Glutamatergic neuron (in vitro differentiated cells): ENCODE results near the gene GNG4. TPM values are rescaled to one million over a fixed set of nuclear protein-coding genes. Genes with fewer than 3 reads are reported as not detected.
A peak's percentile ranks its signal among the peaks of the same experiment; 100 is the strongest.
"Not testable (repeated sequence)": the region's sequence is repeated elsewhere in the genome, so short reads cannot be mapped to it uniquely, and the experiment has no call there.

Experiments
- DNase-seq: peaks from one replicate; pipeline ENCODE4 v3.0.0; 2022
- H3K27ac Mint-ChIP-seq: one replicate; pipeline ENCODE4 v1.8.0; 2020; ENCODE audit warnings: mild to moderate bottlenecking, mixed read lengths, inconsistent platforms; ENCODE audit not compliant: unreplicated experiment
- H3K27me3 Mint-ChIP-seq: one replicate; pipeline ENCODE4 v1.8.0; 2020; ENCODE audit warnings: mild to moderate bottlenecking, moderate library complexity, mixed read lengths, inconsistent platforms; ENCODE audit not compliant: unreplicated experiment
- H3K36me3 Mint-ChIP-seq: one replicate; pipeline ENCODE4 v1.8.0; 2020; ENCODE audit warnings: mild to moderate bottlenecking, mixed read lengths, inconsistent platforms; ENCODE audit not compliant: unreplicated experiment
- H3K4me1 Mint-ChIP-seq: one replicate; pipeline ENCODE4 v1.8.0; 2020; ENCODE audit warnings: mild to moderate bottlenecking, low read depth, mixed read lengths, inconsistent platforms; ENCODE audit not compliant: unreplicated experiment
- H3K4me3 Mint-ChIP-seq: one replicate; pipeline ENCODE4 v1.8.0; 2020; ENCODE audit warnings: mild to moderate bottlenecking, mixed read lengths, inconsistent platforms; ENCODE audit not compliant: unreplicated experiment
- H3K9me3 Mint-ChIP-seq: one replicate; pipeline ENCODE4 v1.8.0; 2020; ENCODE audit warnings: mild to moderate bottlenecking, moderate library complexity, mixed read lengths, inconsistent platforms; ENCODE audit not compliant: unreplicated experiment
- CTCF ChIP-seq: fragments of 200-600 bp; sonication (generic); IDR thresholded peaks from one replicate; pipeline ENCODE4 v1.5.0; 2021; ENCODE audit not compliant: partially characterized antibody, unreplicated experiment
- total RNA-seq: library from RNA; stranded (reverse); fragmentation: NEBNext Ultra II Directional; extraction: Animal tissue kit (Norgen Biotek cat#: 25700); gene quantifications from one replicate; pipeline ENCODE4 v1.2.1, GENCODE V29; 2021; ENCODE audit not compliant: unreplicated experiment

Gene GNG4
- total RNA-seq, 1 donor from 2014 or later: 124 TPM

DNA sequence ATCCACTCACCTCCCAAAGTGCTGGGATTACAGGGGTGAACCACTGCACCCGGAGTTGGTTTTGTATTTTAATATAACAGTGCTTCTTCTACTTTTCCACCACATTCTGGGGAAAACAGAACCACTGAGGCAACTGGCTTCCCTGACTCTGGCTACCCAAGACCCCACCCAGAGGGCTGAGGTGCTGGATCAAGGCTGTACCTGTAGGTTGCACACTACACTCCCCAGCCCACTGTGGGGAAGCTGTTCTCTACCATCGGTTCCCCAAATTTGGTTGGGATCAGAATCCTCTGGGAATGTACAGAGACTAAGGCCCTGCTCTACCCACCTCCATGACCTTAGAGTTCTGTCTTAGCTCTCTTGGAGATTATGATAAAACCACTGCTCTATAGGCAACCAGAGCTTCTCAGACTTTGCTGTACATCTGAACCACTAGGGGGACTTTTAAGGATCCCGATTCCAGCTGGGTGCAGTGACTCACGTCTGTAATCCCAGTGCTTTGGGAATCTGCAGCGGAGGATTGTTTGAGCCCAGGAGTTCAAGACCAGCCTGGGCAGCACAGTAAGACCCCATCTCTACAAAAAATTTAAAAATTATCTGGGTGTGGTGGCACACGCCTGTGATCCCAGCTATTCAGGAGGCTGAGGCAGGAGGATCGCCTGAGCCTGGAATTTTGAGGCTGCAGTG, 51.6 kb downstream of the GNG4 start:
- peaks cover 4% of the 10 kb centered on the region for H3K4me1 Mint-ChIP-seq
- peak; percentile 45 for TF ChIP-seq CTCF
- H3K9me3 Mint-ChIP-seq: no peaks in the 10 kb centered on the region
- no peak for DNase-seq
- H3K36me3 Mint-ChIP-seq: peaks cover 5% of the 10 kb centered on the region
- H3K27ac Mint-ChIP-seq: no peak overlapping the region
- no peak overlapping the region for H3K4me3 Mint-ChIP-seq
- peaks cover 2% of the 10 kb centered on the region for H3K27me3 Mint-ChIP-seq

- Mint-ChIP-seq H3K36me3 (peaks cover 21% of the 10 kb centered on the region), H3K9me3 (no peaks in the 10 kb centered on the region), H3K4me1 (peaks cover 4% of the 10 kb centered on the region), H3K27me3 (peaks cover 4% of the 10 kb centered on the region), H3K4me3 (no peak overlapping the region), H3K27ac (no peak overlapping the region)
- TF ChIP-seq CTCF: no peak
- no peak for DNase-seq
Measured at GRCh38 chr1:235595079-235595478, 54.5 kb downstream of the GNG4 start.

DNA sequence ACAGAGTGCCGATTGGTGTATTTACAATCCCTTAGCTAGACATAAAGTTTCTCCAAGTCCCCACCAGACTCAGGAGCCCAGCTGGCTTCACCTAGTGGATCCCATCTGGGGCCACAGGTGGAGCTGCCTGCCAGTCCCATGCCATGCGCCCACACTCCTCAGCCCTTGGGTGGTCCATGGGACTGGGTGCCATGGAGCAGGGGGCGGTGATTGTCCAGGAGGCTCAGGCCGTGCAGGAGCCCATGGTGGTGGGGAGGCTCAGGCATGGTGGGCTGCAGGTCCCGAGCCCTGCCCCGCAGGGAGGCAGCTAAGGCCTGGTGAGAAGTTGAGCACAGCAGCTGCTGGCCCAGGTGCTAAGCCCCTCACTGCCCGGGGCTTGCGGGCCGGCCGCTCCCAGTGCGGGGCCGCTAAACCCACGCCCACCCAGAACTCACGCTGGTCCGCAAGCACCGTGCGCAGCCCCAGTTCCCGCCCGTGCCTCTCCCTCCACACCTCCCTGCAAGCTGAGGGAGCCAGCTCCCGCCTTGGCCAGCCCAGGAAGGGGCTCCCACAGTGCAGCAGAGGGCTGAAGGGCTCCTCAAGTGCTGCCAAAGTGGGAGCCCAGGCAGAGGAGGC, 55.2 kb downstream of the GNG4 start:
- H3K4me3 Mint-ChIP-seq, H3K27me3 Mint-ChIP-seq, DNase-seq, H3K4me1 Mint-ChIP-seq, H3K27ac Mint-ChIP-seq, H3K9me3 Mint-ChIP-seq: not testable (repeated sequence)
- peaks cover 28% of the 10 kb centered on the region for H3K36me3 Mint-ChIP-seq

DNA sequence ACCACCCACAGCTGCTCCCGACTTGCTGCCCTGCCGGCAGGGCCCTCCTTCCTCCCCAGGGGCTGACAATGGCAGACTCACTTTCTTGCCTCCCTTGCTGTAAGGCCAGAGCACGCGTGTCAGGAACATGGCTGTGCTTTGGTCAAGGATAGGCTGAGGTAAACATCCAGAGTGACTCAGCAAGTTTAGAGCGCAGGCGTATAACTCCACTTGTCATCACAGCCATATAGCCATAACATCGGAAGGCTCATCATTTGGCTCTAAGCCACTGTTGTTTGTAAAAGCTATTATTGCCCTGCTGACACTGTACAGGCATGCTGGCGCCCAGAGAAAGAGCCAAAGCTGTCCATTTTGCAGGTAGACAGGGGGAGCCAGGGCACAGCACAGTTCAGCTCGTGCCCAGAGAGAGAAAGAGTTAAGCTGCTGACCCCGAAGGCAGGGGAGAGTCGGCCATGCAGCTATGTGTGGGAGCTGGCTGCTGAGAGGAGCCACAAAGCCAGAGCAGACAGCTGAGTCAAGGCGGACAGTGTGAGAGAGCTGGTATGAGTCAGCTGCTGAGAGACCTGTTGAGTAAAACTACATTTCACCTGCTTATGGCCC, 60.6 kb downstream of the GNG4 start:
- TF ChIP-seq CTCF: no peak
- Mint-ChIP-seq H3K27ac (no peak overlapping the region), H3K27me3 (peaks cover 6% of the 10 kb centered on the region), H3K36me3 (peaks cover 53% of the 10 kb centered on the region), H3K4me3 (no peak overlapping the region), H3K9me3 (peaks cover 4% of the 10 kb centered on the region), H3K4me1 (peaks cover 4% of the 10 kb centered on the region)
- no peak for DNase-seq

DNA sequence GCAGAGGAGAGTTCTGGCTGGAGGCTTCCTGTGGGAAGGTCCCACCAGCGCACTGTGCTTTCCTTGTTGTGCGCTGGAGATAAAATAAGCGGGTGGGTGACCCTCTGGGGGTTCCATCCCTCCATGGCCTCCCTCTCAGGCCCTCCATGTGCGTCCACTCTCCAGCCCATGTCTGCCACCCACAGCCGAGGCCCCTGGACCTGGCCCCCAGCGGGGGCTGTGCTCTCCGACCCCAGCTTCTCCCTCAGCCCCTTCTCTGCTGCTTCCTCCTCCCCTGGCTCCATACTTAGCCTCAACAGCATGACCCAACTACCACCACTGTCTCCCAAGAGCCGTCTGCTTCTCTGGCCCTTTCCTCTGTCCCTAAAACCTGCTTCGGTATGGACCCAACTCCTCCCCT, 61.4 kb downstream of the GNG4 start:
- no peak for TF ChIP-seq CTCF
- H3K4me3 Mint-ChIP-seq: no peak overlapping the region
- H3K4me1 Mint-ChIP-seq: peaks cover 10% of the 10 kb centered on the region
- DNase-seq: no peak
- no peak overlapping the region for H3K27ac Mint-ChIP-seq
- peaks cover 4% of the 10 kb centered on the region for H3K9me3 Mint-ChIP-seq
- peaks cover 6% of the 10 kb centered on the region for H3K27me3 Mint-ChIP-seq
- H3K36me3 Mint-ChIP-seq: peaks cover 48% of the 10 kb centered on the region
